K562 (cell line): ENCODE measurements around the gene COASY. TPM values are rescaled to one million over a fixed set of nuclear protein-coding genes. Genes with fewer than 3 reads are reported as not detected.

Experiments used
- ARID3B ChIP-seq: fragments of 250-450 bp; sonication (Bioruptor Pico); IDR thresholded peaks from 2 replicates; pipeline ENCODE4 v1.4.0; 2020; ENCODE audit warnings: borderline replicate concordance
- CGGBP1 ChIP-seq: fragments of 250-450 bp; sonication (Bioruptor Pico); IDR thresholded peaks from 2 replicates; pipeline ENCODE4 v1.9.0; 2021; ENCODE audit warnings: mild to moderate bottlenecking
- ESRRB ChIP-seq: fragments of 250-450 bp; sonication (Bioruptor Pico); IDR thresholded peaks from 2 replicates; pipeline ENCODE4 v1.5.0; 2020; ENCODE audit warnings: mild to moderate bottlenecking, moderate library complexity, borderline replicate concordance
- FOSL1 ChIP-seq: fragments of 200-800 bp; sonication (Bioruptor generic); conservative IDR thresholded peaks from 2 replicates; pipeline ENCODE4 v1.6.1; 2016; ENCODE audit warnings: missing genetic modification characterization, missing compliant biosample characterization
- HNRNPLL ChIP-seq: fragments of 200-400 bp; formaldehyde crosslinking; IDR thresholded peaks from 2 replicates; pipeline ENCODE4 v1.6.1; 2017; ENCODE audit warnings: low read length, low read depth, mild to moderate bottlenecking; ENCODE audit not compliant: poor library complexity, severe bottlenecking
- ILF3 ChIP-seq: fragments of 450-650 bp; IDR thresholded peaks from 2 replicates; pipeline ENCODE4 v1.6.1; 2018; ENCODE audit warnings: antibody characterized with exemption, mild to moderate bottlenecking, moderate library complexity, borderline replicate concordance
- KLF1 ChIP-seq: fragments of 450-650 bp; IDR thresholded peaks from 2 replicates; pipeline ENCODE4 v1.6.1; 2016; ENCODE audit warnings: missing genetic modification characterization, missing compliant biosample characterization
- MLX ChIP-seq, 2 experiments: fragments of 450-650 bp in 1 of 2; sonication (generic) in 1 of 2; formaldehyde crosslinking; conservative IDR thresholded peaks; 2 replicates each; pipeline versions ENCODE4 v1.4.0 to v1.8.1; 2020 to 2022; ENCODE audit warnings: mild to moderate bottlenecking in 1 of 2, missing genetic modification reagents in 1 of 2
- MTA2 ChIP-seq: fragments of 450-650 bp; IDR thresholded peaks from 2 replicates; pipeline ENCODE4 v1.6.1; 2016; ENCODE audit warnings: low read depth
- NCOA4 ChIP-seq: fragments of 450-650 bp; IDR thresholded peaks from 2 replicates; pipeline ENCODE4 v1.6.1; 2018; ENCODE audit warnings: mild to moderate bottlenecking; ENCODE audit not compliant: partially characterized antibody
- NFIX ChIP-seq: fragments of 250-450 bp; sonication (Bioruptor Pico); IDR thresholded peaks from 2 replicates; pipeline ENCODE4 v1.4.0; 2020; ENCODE audit warnings: low read depth, mild to moderate bottlenecking, moderate library complexity
- PATZ1 ChIP-seq: fragments of 250-450 bp; sonication (Bioruptor Pico); IDR thresholded peaks from 2 replicates; pipeline ENCODE4 v1.5.0; 2020; ENCODE audit warnings: mild to moderate bottlenecking, borderline replicate concordance
- PHB2 ChIP-seq: fragments of 450-650 bp; IDR thresholded peaks from 2 replicates; pipeline ENCODE4 v1.6.1; 2017; ENCODE audit warnings: low read depth
- POLR2AphosphoS5 ChIP-seq: IDR thresholded peaks from 2 replicates; pipeline ENCODE4 v1.6.1; 2011; ENCODE audit warnings: mild to moderate bottlenecking, low read depth, low read length, moderate library complexity; ENCODE audit not compliant: control insufficient read depth, insufficient read depth
- PRMT5 ChIP-seq: sonication (generic); formaldehyde crosslinking; IDR thresholded peaks from 2 replicates; pipeline ENCODE4 v1.5.0; 2020; ENCODE audit warnings: missing genetic modification reagents
- PTBP1 ChIP-seq: fragments of 200-400 bp; formaldehyde crosslinking; IDR thresholded peaks from 2 replicates; pipeline ENCODE4 v1.6.1; 2017; ENCODE audit warnings: low read depth, low read length
- RNF2 ChIP-seq: sonication (generic); IDR thresholded peaks from 2 replicates; pipeline ENCODE4 v1.6.1; 2016
- SIN3A ChIP-seq, 2 experiments: fragments of 150-350 bp in 1 of 2; IDR thresholded peaks; 2 replicates each; pipeline ENCODE4 v1.6.1; 2011 to 2016; ENCODE audit warnings: borderline replicate concordance in 2 of 2, low read depth in 2 of 2, low read length in 2 of 2, mild to moderate bottlenecking in 2 of 2, moderate library complexity in 2 of 2; ENCODE audit not compliant: control insufficient read depth in 1 of 2
- SP1 ChIP-seq: sonication (generic); formaldehyde crosslinking; IDR thresholded peaks from 2 replicates; pipeline ENCODE4 v1.8.1; 2022; ENCODE audit warnings: mild to moderate bottlenecking, missing genetic modification reagents
- SRF ChIP-seq, 2 experiments: fragments of 250-450, 450-650 bp in 1 of 2; sonication (Bioruptor Pico) in 1 of 2; sonication (generic) in 1 of 2; formaldehyde crosslinking; IDR thresholded peaks; 2 replicates each; pipeline versions ENCODE4 v1.5.0 to v1.5.1; 2020 to 2022; ENCODE audit warnings: mild to moderate bottlenecking in 1 of 2, missing genetic modification reagents in 1 of 2
- TEAD4 ChIP-seq, 2 experiments: sonication (generic) in 1 of 2; formaldehyde crosslinking in 1 of 2; IDR thresholded peaks; 2 replicates each; pipeline versions ENCODE4 v1.6.1 to v1.8.0; 2012 to 2022; ENCODE audit warnings: borderline replicate concordance in 1 of 2, inconsistent platforms in 1 of 2, low read length in 1 of 2, mild to moderate bottlenecking in 1 of 2, missing genetic modification reagents in 1 of 2
- polyA plus RNA-seq, 8 experiments: library from polyadenylated mRNA; depleted of rRNA in 4 of 8; stranded (reverse) in 5 of 8; unstranded in 3 of 8; fragments of >200 nt; fragmentation: Nextera tagmentation in 2 of 8; fragmentation: Illumina TruSeq in 1 of 8; extraction: Ambion mirVana in 2 of 8; extraction: Trizol in 1 of 8; gene quantifications; 2 replicates each; pipeline versions ENCODE4 v1.2.1 to v1.2.3, GENCODE V29; 2011 to 2014; ENCODE audit warnings: inconsistent platforms in 1 of 8, missing spikeins in 1 of 8
- total RNA-seq, 7 experiments: library from RNA; depleted of rRNA in 6 of 7; stranded (reverse); fragments of >200 nt in 6 of 7; fragmentation: Illumina TruSeq in 2 of 7; extraction: Trizol in 2 of 7; gene quantifications; 2 replicates each; pipeline versions ENCODE4 v1.2.1 to v1.2.3, GENCODE V29; 2011 to 2021; ENCODE audit warnings: low replicate concordance in 1 of 7

The COASY gene
- total and polyA plus RNA-seq, 9 of the 15 experiments (the other 6 are each of a cell fraction or from before 2014, with no cell fraction given), result 25.4 to 175 (median 62.3) TPM

GRCh38 chr17:42608305-42609181 is 46.6 kb downstream of the COASY start (continued):
- TF ChIP-seq PTBP1, result no peak
- no peak for TF ChIP-seq ILF3
- no peak for TF ChIP-seq KLF1 (tag)
- TF ChIP-seq NCOA4, result no peak
- TF ChIP-seq MTA2, result no peak
- no peak for TF ChIP-seq NFIX
- 0 out of 2 replicates have a peak, but pooled peaks have one; percentile 9 for TF ChIP-seq POLR2AphosphoS5
- no peak for TF ChIP-seq MLX (CRISPR knock-in tag; conservative IDR thresholded peaks at IDR 0.05)
- TF ChIP-seq SRF (CRISPR knock-in tag; IDR thresholded peaks at IDR 0.05), result no peak
- no peak for TF ChIP-seq ARID3B (CRISPR knock-in tag)
- peak; percentile 7; the same call in 1 of the 2 replicates for TF ChIP-seq PHB2
- TF ChIP-seq FOSL1 (tag), result peak; percentile 33; the same call in 1 of the 2 replicates
- TF ChIP-seq ESRRB (CRISPR knock-in tag), result no peak
- no peak for TF ChIP-seq SP1 (CRISPR knock-in tag)
- TF ChIP-seq PATZ1, result no peak
- TF ChIP-seq SIN3A (IDR thresholded peaks at IDR 0.05; ENCODE audit: borderline replicate concordance in 2 of 2, control insufficient read depth in 1 of 2, low read depth in 2 of 2, low read length in 2 of 2), result peak in 1 of 2 experiments; percentile 60; a peak in 1 of 4 replicates
- no peak for TF ChIP-seq PRMT5 (CRISPR knock-in tag)
- 0 out of 2 replicates have a peak, but pooled peaks have one; percentile 2 for TF ChIP-seq TEAD4 (IDR thresholded peaks at IDR 0.05; ENCODE audit: low read length)
- TF ChIP-seq TEAD4 (CRISPR knock-in tag; IDR thresholded peaks at IDR 0.05; ENCODE audit: borderline replicate concordance), result no peak
- TF ChIP-seq HNRNPLL, result no peak
- TF ChIP-seq RNF2, result no peak
- no peak for TF ChIP-seq CGGBP1 (CRISPR knock-in tag)
